Karpas-422 (cell line): ENCODE results near the gene ADAMTSL4. TPM values are rescaled to one million over a fixed set of nuclear protein-coding genes. Genes with fewer than 3 reads are reported as not detected.

Experiments
- DNase-seq: peaks from one replicate; pipeline ENCODE4 v3.0.0-alpha.2; 2015
- H2AFZ ChIP-seq: fragments of 200-600 bp; sonication (generic); 2 replicates; pipeline ENCODE4 v1.6.1; 2014; ENCODE audit warnings: antibody characterized with exemption, low read length, mixed read lengths
- H3K27ac ChIP-seq: fragments of 200-600 bp; sonication (generic); 2 replicates; pipeline ENCODE4 v1.5.1; 2014; ENCODE audit warnings: mild to moderate bottlenecking, low read length, moderate library complexity
- H3K27me3 ChIP-seq: fragments of 200-600 bp; sonication (generic); 2 replicates; pipeline ENCODE4 v1.6.1; 2014; ENCODE audit warnings: low read length, mixed read lengths
- H3K36me3 ChIP-seq: fragments of 200-600 bp; sonication (generic); 2 replicates; pipeline ENCODE4 v1.6.1; 2014; ENCODE audit warnings: low read length, mixed read lengths; ENCODE audit not compliant: insufficient read depth
- H3K4me1 ChIP-seq: fragments of 200-600 bp; sonication (generic); 2 replicates; pipeline ENCODE4 v1.6.1; 2014; ENCODE audit warnings: mild to moderate bottlenecking, low read length, mixed read lengths
- H3K4me2 ChIP-seq: fragments of 200-600 bp; sonication (generic); 2 replicates; pipeline ENCODE4 v1.6.1; 2014; ENCODE audit warnings: low read length, low read depth, mild to moderate bottlenecking; ENCODE audit not compliant: poor library complexity, severe bottlenecking
- H3K4me3 ChIP-seq: fragments of 200-600 bp; sonication (generic); 2 replicates; pipeline ENCODE4 v1.5.1; 2014; ENCODE audit warnings: mild to moderate bottlenecking, antibody characterized with exemption, low read length, mixed read lengths
- H3K79me2 ChIP-seq: fragments of 200-600 bp; sonication (generic); 2 replicates; pipeline ENCODE4 v1.6.1; 2014; ENCODE audit warnings: mild to moderate bottlenecking, low read length, mixed read lengths
- H3K9ac ChIP-seq: fragments of 200-600 bp; sonication (generic); 2 replicates; pipeline ENCODE4 v1.6.0; 2014; ENCODE audit warnings: low read length
- H3K9me2 ChIP-seq: fragments of 200-600 bp; sonication (generic), shearing (Covaris generic); replicated peaks from 2 replicates; pipeline ENCODE4 v1.6.0; 2014; ENCODE audit warnings: mild to moderate bottlenecking, low read length, moderate library complexity; ENCODE audit not compliant: insufficient read depth
- H3K9me3 ChIP-seq: fragments of 300-700, 200-600 bp; sonication (generic); 2 replicates; pipeline ENCODE4 v1.6.1; 2014; ENCODE audit warnings: low read length, mixed read lengths
- H4K20me1 ChIP-seq: fragments of 200-600 bp; sonication (generic); 2 replicates; pipeline ENCODE4 v1.6.1; 2014; ENCODE audit warnings: mild to moderate bottlenecking, antibody characterized with exemption, low read length, low read depth; ENCODE audit not compliant: insufficient read depth
- total RNA-seq: library from RNA; depleted of rRNA; stranded (reverse); fragments of >200 nt; shearing (Covaris generic); gene quantifications from 2 replicates; pipeline ENCODE4 v1.2.3, GENCODE V29; 2014; ENCODE audit warnings: low replicate concordance

ADAMTSL4 gene
- total RNA-seq, 1 experiment from 2014 or later = not detected

- Histone ChIP-seq H3K36me3 (no peaks in the 10 kb centered on the region), H3K4me1 (peaks cover 54% of the 10 kb centered on the region), H3K79me2 (no peaks in the 10 kb centered on the region), H3K4me3 (peak overlapping the region; percentile 18; the same call in 1 of the 2 replicates), H3K9ac (peak overlapping the region; percentile 83), H2AFZ (no peak overlapping the region), H3K4me2 (peak overlapping the region; percentile 95), H3K27ac (peak overlapping the region; percentile 95), H4K20me1 (0 out of 2 replicates have a peak, but pooled peaks cover 4% of the 10 kb centered on the region), H3K27me3 (no peaks in the 10 kb centered on the region), H3K9me2 (no peaks in the 10 kb centered on the region), H3K9me3 (no peaks in the 10 kb centered on the region)
- DNase-seq = peak; percentile 92
Measured at GRCh38 chr1:150560011-150560438, 10.8 kb downstream of the ADAMTSL4 start.

GRCh38 chr1:150560576-150561253 lies 11.5 kb downstream of the ADAMTSL4 start:
- H2AFZ ChIP-seq = peak overlapping the region; percentile 39; the same call in 1 of the 2 replicates
- peak overlapping the region; percentile 76 for H3K4me3 ChIP-seq
- H3K79me2 ChIP-seq = no peaks in the 10 kb centered on the region
- H4K20me1 ChIP-seq = 0 out of 2 replicates have a peak, but pooled peaks cover 4% of the 10 kb centered on the region
- H3K4me1 ChIP-seq = peaks cover 58% of the 10 kb centered on the region
- H3K27me3 ChIP-seq = no peaks in the 10 kb centered on the region
- H3K36me3 ChIP-seq = no peaks in the 10 kb centered on the region
- H3K9me3 ChIP-seq = no peaks in the 10 kb centered on the region
- peak overlapping the region; percentile 83 for H3K9ac ChIP-seq
- no peaks in the 10 kb centered on the region for H3K9me2 ChIP-seq
- H3K4me2 ChIP-seq = peak overlapping the region; percentile 95
- H3K27ac ChIP-seq = peak overlapping the region; percentile 95
- DNase-seq = peak; percentile 96

GRCh38 chr1:150561254-150561973 lies 12.2 kb downstream of the ADAMTSL4 start:
- Histone ChIP-seq H3K9ac (peak overlapping the region; percentile 83), H3K36me3 (no peaks in the 10 kb centered on the region), H3K4me3 (peak overlapping the region; percentile 76), H2AFZ (peak overlapping the region; percentile 39; the same call in 1 of the 2 replicates), H3K79me2 (no peaks in the 10 kb centered on the region), H4K20me1 (0 out of 2 replicates have a peak, but pooled peaks cover 4% of the 10 kb centered on the region), H3K9me2 (no peaks in the 10 kb centered on the region), H3K9me3 (no peaks in the 10 kb centered on the region), H3K4me2 (peak overlapping the region; percentile 95), H3K27me3 (no peaks in the 10 kb centered on the region), H3K27ac (peak overlapping the region; percentile 95), H3K4me1 (peaks cover 65% of the 10 kb centered on the region)
- peak; percentile 74 for DNase-seq

GRCh38 chr1:150561974-150562445 lies 12.8 kb downstream of the ADAMTSL4 start:
- H3K9ac ChIP-seq = peak overlapping the region; percentile 83
- H3K4me2 ChIP-seq = peak overlapping the region; percentile 95
- peak overlapping the region; percentile 39; the same call in 1 of the 2 replicates for H2AFZ ChIP-seq
- H3K9me2 ChIP-seq = no peaks in the 10 kb centered on the region
- H3K4me3 ChIP-seq = peak overlapping the region; percentile 76
- H3K9me3 ChIP-seq = no peaks in the 10 kb centered on the region
- peaks cover 71% of the 10 kb centered on the region for H3K4me1 ChIP-seq
- H3K27ac ChIP-seq = peak overlapping the region; percentile 95
- peaks cover 4% of the 10 kb centered on the region for H3K79me2 ChIP-seq
- DNase-seq = peak; percentile 93
- no peaks in the 10 kb centered on the region for H3K27me3 ChIP-seq
- H4K20me1 ChIP-seq = 0 out of 2 replicates have a peak, but pooled peaks cover 4% of the 10 kb centered on the region
- H3K36me3 ChIP-seq = no peaks in the 10 kb centered on the region

GRCh38 chr1:150562446-150563339 lies 13.5 kb downstream of the ADAMTSL4 start:
- Histone ChIP-seq H4K20me1 (0 out of 2 replicates have a peak, but pooled peaks cover 4% of the 10 kb centered on the region), H3K4me1 (peaks cover 77% of the 10 kb centered on the region), H3K4me3 (peak overlapping the region; percentile 76), H3K9me3 (no peaks in the 10 kb centered on the region), H3K79me2 (peaks cover 4% of the 10 kb centered on the region), H3K9me2 (no peaks in the 10 kb centered on the region), H3K27me3 (no peaks in the 10 kb centered on the region), H2AFZ (no peak overlapping the region), H3K4me2 (peak overlapping the region; percentile 95), H3K27ac (peak overlapping the region; percentile 95), H3K36me3 (no peaks in the 10 kb centered on the region), H3K9ac (peak overlapping the region; percentile 83)
- peak; percentile 95 for DNase-seq

GRCh38 chr1:150563340-150564038 lies 14.3 kb downstream of the ADAMTSL4 start:
- Histone ChIP-seq H3K4me1 (peaks cover 85% of the 10 kb centered on the region), H3K9me3 (no peaks in the 10 kb centered on the region), H3K79me2 (peaks cover 4% of the 10 kb centered on the region)

More at GRCh38 chr1:150563340-150564038, 14.3 kb downstream of the ADAMTSL4 start:
- H4K20me1 ChIP-seq = 0 out of 2 replicates have a peak, but pooled peaks cover 4% of the 10 kb centered on the region
- H3K9me2 ChIP-seq = no peaks in the 10 kb centered on the region
- DNase-seq = peak; percentile 72
- no peaks in the 10 kb centered on the region for H3K27me3 ChIP-seq
- peak overlapping the region; percentile 63 for H3K9ac ChIP-seq
- no peak overlapping the region for H2AFZ ChIP-seq
- no peaks in the 10 kb centered on the region for H3K36me3 ChIP-seq
- H3K4me2 ChIP-seq = peak overlapping the region; percentile 95
- H3K27ac ChIP-seq = peak overlapping the region; percentile 95
- H3K4me3 ChIP-seq = peak overlapping the region; percentile 76
